CD8-positive, alpha-beta memory T cell (primary cell): ENCODE results near the gene TNFRSF18. TPM values are rescaled to one million over a fixed set of nuclear protein-coding genes. Genes with fewer than 3 reads are reported as not detected.

Experiments
- CTCF ChIA-PET: fragments of 350-600 bp; sonication (Branson Sonifier 250); formaldehyde crosslinking; loops from one replicate; lab custom pipeline; 2021; ENCODE audit warnings: antibody characterized with exemption; lab: Charles Lee
- POLR2A ChIA-PET: fragments of 350-600 bp; sonication (Branson Sonifier 250); formaldehyde crosslinking; loops from one replicate; lab custom pipeline; 2021; ENCODE audit warnings: antibody characterized with exemption; lab: Charles Lee
- DNase-seq, 5 donors: peaks; one replicate each; pipeline versions ENCODE4 v3.0.0 to v3.0.0-alpha.2; 2020 to 2022; ENCODE audit warnings: mixed read lengths in 1 of 5
- H3K27ac ChIP-seq: one replicate; pipeline ENCODE4 v1.7.0; 2013; ENCODE audit warnings: low read depth, mild to moderate bottlenecking, low read length, moderate library complexity
- H3K27me3 ChIP-seq: 2 replicates; pipeline ENCODE4 v1.7.0; 2013; ENCODE audit warnings: low read length, mild to moderate bottlenecking; ENCODE audit not compliant: insufficient read depth, poor library complexity, severe bottlenecking
- H3K36me3 ChIP-seq: 2 replicates; pipeline ENCODE4 v1.7.0; 2013; ENCODE audit warnings: mild to moderate bottlenecking, low read length, moderate library complexity; ENCODE audit not compliant: insufficient read depth
- H3K4me1 ChIP-seq: 2 replicates; pipeline ENCODE4 v1.7.0; 2013; ENCODE audit warnings: mild to moderate bottlenecking, low read length, moderate library complexity; ENCODE audit not compliant: insufficient read depth
- H3K4me3 ChIP-seq: 2 replicates; pipeline ENCODE4 v1.7.0; 2013; ENCODE audit warnings: mild to moderate bottlenecking, low read length
- H3K9me3 ChIP-seq: 2 replicates; pipeline ENCODE4 v1.7.0; 2013; ENCODE audit warnings: mild to moderate bottlenecking, low read length
- H3K27ac Mint-ChIP-seq, 8 donors: one replicate each; pipeline ENCODE4 v1.8.0; 2020 to 2021; ENCODE audit warnings: mixed read lengths in 8 of 8, mild to moderate bottlenecking in 6 of 8, inconsistent platforms in 3 of 8, moderate library complexity in 3 of 8
- H3K27me3 Mint-ChIP-seq, 2 donors: one replicate each; pipeline ENCODE4 v1.8.0; 2020 to 2021; ENCODE audit warnings: mixed read lengths in 2 of 2, mild to moderate bottlenecking in 1 of 2, moderate library complexity in 1 of 2
- H3K36me3 Mint-ChIP-seq, 3 donors: one replicate each; pipeline ENCODE4 v1.8.0; 2020 to 2021; ENCODE audit warnings: mixed read lengths in 3 of 3, inconsistent platforms in 1 of 3, mild to moderate bottlenecking in 1 of 3
- H3K4me1 Mint-ChIP-seq, 3 donors: one replicate each; pipeline ENCODE4 v1.8.0; 2020 to 2021; ENCODE audit warnings: mixed read lengths in 3 of 3, inconsistent platforms in 1 of 3, mild to moderate bottlenecking in 1 of 3
- H3K4me3 Mint-ChIP-seq, 7 donors: one replicate each; pipeline ENCODE4 v1.8.0; 2020 to 2021; ENCODE audit warnings: mixed read lengths in 7 of 7, mild to moderate bottlenecking in 6 of 7, moderate library complexity in 4 of 7, inconsistent platforms in 2 of 7
- H3K9me3 Mint-ChIP-seq, 5 donors: one replicate each; pipeline ENCODE4 v1.8.0; 2020 to 2022; ENCODE audit warnings: mixed read lengths in 5 of 5, mild to moderate bottlenecking in 3 of 5, moderate library complexity in 2 of 5, inconsistent platforms in 1 of 5
- polyA plus RNA-seq: library from polyadenylated mRNA; unstranded; fragments of 300-500 nt; fragmentation: Illumina TruSeq; gene quantifications from one replicate; pipeline ENCODE4 v1.2.3, GENCODE V29; 2021
- total RNA-seq, 2 experiments: library from RNA; stranded (reverse); gene quantifications; one replicate each; pipeline ENCODE4 v1.2.3, GENCODE V29; 2021

TNFRSF18 gene
- total RNA-seq (10 to 100 TPM; 91.0 to 97.1 TPM), polyA plus RNA-seq (2.0 TPM)

- Mint-ChIP-seq H3K27ac (peak within 1 kb of the TSS in 5 of 8 donors; percentile 20 to 75 (median 36)), H3K4me3 (peak within 1 kb of the TSS; percentile 30 to 83 (median 48)), H3K9me3 (no peaks in the 10 kb centered on the region), H3K4me1 (peaks cover 10 to 24% (median 18%) of the 10 kb centered on the region in 3 donors), H3K27me3 (no peaks in the 10 kb centered on the region), H3K36me3 (no peaks in the 10 kb centered on the region)
- ChIA-PET POLR2A (no interaction called here), CTCF (interaction anchor here (1.0 kb wide), 1 partner anchor 84 kb away, joined by 4 read pairs; no protein-coding TSS in a partner anchor)
- no peaks in the 10 kb centered on the region for H3K36me3 ChIP-seq
- H3K4me3 ChIP-seq: no peak within 1 kb of the TSS
- H3K9me3 ChIP-seq: no peaks in the 10 kb centered on the region
- H3K27me3 ChIP-seq: no peaks in the 10 kb centered on the region
- H3K27ac ChIP-seq: no peak within 1 kb of the TSS
- peak in 2 of 5 donors; percentile 23 to 51 for DNase-seq
- H3K4me1 ChIP-seq: peaks cover 27% of the 10 kb centered on the region
Measured at GRCh38 chr1:1206376-1206965, at the start of gene TNFRSF18. Gene TNFRSF18, minus strand, starts transcription at chr1:1206592. Its CDS starts 21 bp downstream, at chr1:1206571.

GRCh38 chr1:1255611-1256010 lies 49.2 kb upstream of the TNFRSF18 start:
- ChIA-PET POLR2A (no interaction called here), CTCF (no interaction called here)
- H3K9me3 ChIP-seq: no peaks in the 10 kb centered on the region
- H3K4me1 Mint-ChIP-seq: peaks cover 7 to 15% (median 8%) of the 10 kb centered on the region in 3 donors
- H3K27me3 ChIP-seq: no peaks in the 10 kb centered on the region
- H3K4me1 ChIP-seq: peaks cover 9% of the 10 kb centered on the region
- no peak overlapping the region for H3K27ac ChIP-seq
- H3K4me3 Mint-ChIP-seq: no peak overlapping the region
- no peak overlapping the region for H3K4me3 ChIP-seq
- no peak for DNase-seq
- H3K36me3 Mint-ChIP-seq: peaks cover 0 to 59% (median 2%) of the 10 kb centered on the region in 3 donors
- H3K27ac Mint-ChIP-seq: peak overlapping the region in 2 of 8 donors; percentile 14 to 66
- H3K36me3 ChIP-seq: peaks cover 8% of the 10 kb centered on the region
- no peaks in the 10 kb centered on the region for H3K27me3 Mint-ChIP-seq
- H3K9me3 Mint-ChIP-seq: no peaks in the 10 kb centered on the region

GRCh38 chr1:1255078-1255477 lies 48.7 kb upstream of the TNFRSF18 start:
- POLR2A ChIA-PET: no interaction called here
- CTCF ChIA-PET: interaction anchor here (0.9 kb wide), 1 partner anchor 120 kb away, joined by 3 read pairs; the partner anchor contains the start of gene AURKAIP1
- no peak for DNase-seq
- Mint-ChIP-seq H3K4me1 (peaks cover 8 to 16% (median 12%) of the 10 kb centered on the region in 3 donors), H3K9me3 (no peaks in the 10 kb centered on the region), H3K27me3 (no peaks in the 10 kb centered on the region), H3K36me3 (peaks cover 0 to 54% (median 2%) of the 10 kb centered on the region in 3 donors), H3K27ac (no peak overlapping the region), H3K4me3 (no peak overlapping the region)
- Histone ChIP-seq H3K4me1 (peaks cover 13% of the 10 kb centered on the region), H3K27me3 (no peaks in the 10 kb centered on the region), H3K9me3 (no peaks in the 10 kb centered on the region), H3K4me3 (no peak overlapping the region), H3K27ac (no peak overlapping the region), H3K36me3 (peaks cover 5% of the 10 kb centered on the region)

- Histone ChIP-seq H3K27ac (no peak overlapping the region), H3K27me3 (no peaks in the 10 kb centered on the region), H3K36me3 (peaks cover 5% of the 10 kb centered on the region), H3K9me3 (no peaks in the 10 kb centered on the region), H3K4me1 (peaks cover 13% of the 10 kb centered on the region), H3K4me3 (no peak overlapping the region)
- peaks cover 4 to 13% (median 13%) of the 10 kb centered on the region in 3 donors for H3K4me1 Mint-ChIP-seq
- no peak overlapping the region for H3K27ac Mint-ChIP-seq
- ChIA-PET CTCF (interaction anchor here (0.9 kb wide), 1 partner anchor 121 kb away, joined by 3 read pairs; the partner anchor contains the start of gene AURKAIP1), POLR2A (no interaction called here)
- no peak overlapping the region for H3K4me3 Mint-ChIP-seq
- H3K36me3 Mint-ChIP-seq: peaks cover 0 to 50% (median 2%) of the 10 kb centered on the region in 3 donors
- no peaks in the 10 kb centered on the region for H3K27me3 Mint-ChIP-seq
- no peak for DNase-seq
- H3K9me3 Mint-ChIP-seq: no peaks in the 10 kb centered on the region
Measured at GRCh38 chr1:1254667-1254998, 48.2 kb upstream of the TNFRSF18 start.

- peaks cover 0 to 45% (median 2%) of the 10 kb centered on the region in 3 donors for H3K36me3 Mint-ChIP-seq
- no peaks in the 10 kb centered on the region for H3K27me3 Mint-ChIP-seq
- CTCF ChIA-PET: no interaction called here
- H3K4me1 Mint-ChIP-seq: peaks cover 3 to 14% (median 13%) of the 10 kb centered on the region in 3 donors
- Histone ChIP-seq H3K9me3 (no peaks in the 10 kb centered on the region), H3K4me3 (no peak overlapping the region), H3K27ac (no peak overlapping the region), H3K27me3 (no peaks in the 10 kb centered on the region), H3K4me1 (peaks cover 13% of the 10 kb centered on the region), H3K36me3 (peaks cover 3% of the 10 kb centered on the region)
- H3K27ac Mint-ChIP-seq: no peak overlapping the region
- POLR2A ChIA-PET: no interaction called here
- no peaks in the 10 kb centered on the region for H3K9me3 Mint-ChIP-seq
- no peak for DNase-seq
- H3K4me3 Mint-ChIP-seq: no peak overlapping the region
Measured at GRCh38 chr1:1253972-1254666, 47.7 kb upstream of the TNFRSF18 start.

GRCh38 chr1:1253314-1253713 lies 46.9 kb upstream of the TNFRSF18 start:
- H3K27ac Mint-ChIP-seq: peak overlapping the region in 1 of 8 donors; percentile 14
- Histone ChIP-seq H3K27ac (no peak overlapping the region), H3K9me3 (no peaks in the 10 kb centered on the region), H3K36me3 (no peaks in the 10 kb centered on the region), H3K27me3 (no peaks in the 10 kb centered on the region), H3K4me1 (peaks cover 13% of the 10 kb centered on the region), H3K4me3 (no peak overlapping the region)
- H3K4me1 Mint-ChIP-seq: peaks cover 3 to 14% (median 13%) of the 10 kb centered on the region in 3 donors
- no peaks in the 10 kb centered on the region for H3K27me3 Mint-ChIP-seq
- ChIA-PET POLR2A (no interaction called here), CTCF (no interaction called here)
- no peak for DNase-seq
- no peak overlapping the region for H3K4me3 Mint-ChIP-seq
- H3K36me3 Mint-ChIP-seq: peaks cover 0 to 41% (median 2%) of the 10 kb centered on the region in 3 donors
- no peaks in the 10 kb centered on the region for H3K9me3 Mint-ChIP-seq

- H3K36me3 ChIP-seq: no peaks in the 10 kb centered on the region
- peak in 4 of 5 donors; percentile 50 to 82 (median 66) for DNase-seq
- POLR2A ChIA-PET: no interaction called here
Measured at GRCh38 chr1:1250786-1251284, 44.4 kb upstream of the TNFRSF18 start.

More at GRCh38 chr1:1250786-1251284, 44.4 kb upstream of the TNFRSF18 start:
- Mint-ChIP-seq H3K4me1 (peaks cover 3 to 14% (median 13%) of the 10 kb centered on the region in 3 donors), H3K27me3 (no peaks in the 10 kb centered on the region), H3K27ac (peak overlapping the region; percentile 50 to 97 (median 90)), H3K36me3 (peaks cover 0 to 28% (median 2%) of the 10 kb centered on the region in 3 donors), H3K4me3 (peak overlapping the region in 6 of 7 donors; percentile 0 to 69 (median 55)), H3K9me3 (no peaks in the 10 kb centered on the region)
- H3K9me3 ChIP-seq: no peaks in the 10 kb centered on the region
- CTCF ChIA-PET: interaction anchor here (1.0 to 1.2 kb wide), 4 partner anchors 23 to 128 kb away, joined by 3 to 6 read pairs (median 4); no protein-coding TSS in a partner anchor
- peak overlapping the region; percentile 7 for H3K4me3 ChIP-seq
- peaks cover 13% of the 10 kb centered on the region for H3K4me1 ChIP-seq
- peaks cover 2% of the 10 kb centered on the region for H3K27me3 ChIP-seq
- no peak overlapping the region for H3K27ac ChIP-seq
